Measurements from ENCODE around the gene EVC.

Gene EVC

DNA sequence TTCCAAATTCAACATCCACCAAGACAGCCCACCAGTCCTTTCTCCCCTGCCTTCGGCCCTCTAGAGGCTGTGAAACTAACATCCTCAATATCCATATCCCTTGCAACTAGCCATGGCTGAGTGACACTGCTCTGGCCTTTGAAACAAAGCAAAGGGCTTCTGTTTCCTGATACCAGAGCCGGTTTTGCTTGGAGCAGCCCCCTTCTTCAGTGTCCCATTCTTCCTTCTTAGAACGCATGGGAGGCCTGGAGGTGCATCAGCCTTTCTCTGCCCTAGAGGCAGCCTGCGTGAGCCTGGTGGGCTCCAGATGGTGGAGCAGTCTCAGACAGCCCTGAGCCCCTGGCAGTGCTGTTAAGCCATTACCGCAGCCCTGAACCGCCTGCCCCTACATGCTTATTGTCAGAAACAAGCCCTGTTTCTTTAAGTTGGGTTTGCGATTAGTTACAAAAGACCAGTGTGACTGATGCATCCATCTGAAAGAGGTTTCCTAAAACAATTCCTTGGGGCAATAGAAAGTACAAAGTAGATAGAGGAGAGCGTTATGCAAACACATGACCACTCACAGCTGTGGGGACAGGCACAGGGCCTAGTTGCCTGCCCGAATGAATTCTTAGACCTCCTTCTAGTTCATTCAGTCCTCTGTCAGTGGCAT lies 74.1 kb downstream of the EVC start:
- DNase-seq: peak in 1 of 2 donors; percentile 35
- intact Hi-C loops (cut with DNase I; ENCODE audit: low total_unique reads): no loop called here
- Histone ChIP-seq H3K4me1 (no peaks in the 10 kb centered on the region), H3K36me3 (peaks cover 5 to 74% (median 63%) of the 10 kb centered on the region in 3 donors), H3K27me3 (no peaks in the 10 kb centered on the region), H3K4me3 (no peak overlapping the region), H3K9me3 (no peaks in the 10 kb centered on the region), H3K27ac (no peak overlapping the region)
- no peak for TF ChIP-seq CTCF (IDR thresholded peaks at IDR 0.05)

GRCh38 chr4:5785806-5786680 lies 75.0 kb downstream of the EVC start:
- intact Hi-C loops (cut with DNase I; ENCODE audit: low total_unique reads): no loop called here
- Histone ChIP-seq H3K27ac (no peak overlapping the region), H3K4me1 (no peaks in the 10 kb centered on the region)

DNA sequence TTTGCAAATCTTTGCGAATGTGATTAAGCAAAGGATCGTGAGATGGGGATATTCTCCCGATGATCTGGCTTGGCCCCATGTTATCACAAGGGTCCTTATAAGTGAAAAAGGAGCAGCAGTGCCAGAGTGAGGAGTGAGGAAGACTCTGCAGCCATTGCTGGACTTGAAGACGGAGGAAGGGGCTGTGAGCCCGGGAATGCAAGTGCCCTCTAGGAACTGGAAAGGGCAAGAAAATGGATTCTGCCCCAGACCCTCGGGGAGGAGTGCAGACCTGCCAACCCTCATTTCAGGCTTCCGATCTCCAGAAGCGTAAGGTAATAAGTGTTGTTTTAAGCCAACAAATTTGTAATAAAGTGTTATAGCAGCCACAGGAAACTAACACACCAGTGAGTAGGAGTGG lies 76.3 kb downstream of the EVC start:
- Histone ChIP-seq H3K9me3 (no peaks in the 10 kb centered on the region), H3K4me3 (no peak overlapping the region), H3K4me1 (no peaks in the 10 kb centered on the region), H3K27me3 (no peaks in the 10 kb centered on the region), H3K27ac (no peak overlapping the region), H3K36me3 (peaks cover 5 to 74% (median 59%) of the 10 kb centered on the region in 3 donors)
- intact Hi-C loops (cut with DNase I; ENCODE audit: low total_unique reads): no loop called here
- peak in 1 of 2 donors; percentile 11 for DNase-seq
- no peak for TF ChIP-seq CTCF (IDR thresholded peaks at IDR 0.05)

More at GRCh38 chr4:5785806-5786680, 75.0 kb downstream of the EVC start:
- no peak for TF ChIP-seq CTCF (IDR thresholded peaks at IDR 0.05)
- Histone ChIP-seq H3K27me3 (no peaks in the 10 kb centered on the region), H3K36me3 (peaks cover 5 to 74% (median 63%) of the 10 kb centered on the region in 3 donors), H3K4me3 (no peak overlapping the region), H3K9me3 (no peaks in the 10 kb centered on the region)
- peak in 1 of 2 donors; percentile 20 for DNase-seq

- no peak for TF ChIP-seq CTCF (IDR thresholded peaks at IDR 0.05)
- H3K4me3 ChIP-seq: no peak overlapping the region
- no peaks in the 10 kb centered on the region for H3K27me3 ChIP-seq
- DNase-seq: peak in 1 of 2 donors; percentile 23
- no peaks in the 10 kb centered on the region for H3K4me1 ChIP-seq
- no peak overlapping the region for H3K27ac ChIP-seq
- H3K36me3 ChIP-seq: peaks cover 5 to 68% (median 59%) of the 10 kb centered on the region in 3 donors
- H3K9me3 ChIP-seq: no peaks in the 10 kb centered on the region
- intact Hi-C loops (cut with DNase I; ENCODE audit: low total_unique reads): no loop called here
Observed at GRCh38 chr4:5788144-5788543, 77.1 kb downstream of the EVC start.

GRCh38 chr4:5789141-5789540 lies 78.1 kb downstream of the EVC start:
- Histone ChIP-seq H3K4me3 (no peak overlapping the region), H3K27ac (no peak overlapping the region), H3K27me3 (no peaks in the 10 kb centered on the region), H3K9me3 (no peaks in the 10 kb centered on the region), H3K4me1 (no peaks in the 10 kb centered on the region), H3K36me3 (peaks cover 6 to 64% (median 58%) of the 10 kb centered on the region in 3 donors)
- peak in 1 of 2 donors; percentile 37 for DNase-seq
- intact Hi-C loops (cut with DNase I; ENCODE audit: low total_unique reads): no loop called here
- TF ChIP-seq CTCF (IDR thresholded peaks at IDR 0.05): no peak
